Cardiac fibroblast (primary cell): ENCODE results near the gene SPAG16.
"Not testable (repeated sequence)": the region's sequence is repeated elsewhere in the genome, so short reads cannot be mapped to it uniquely, and the experiment has no call there.

Experiments used
- DNase-seq, 2 donors: peaks; one replicate each; pipeline versions ENCODE4 v3.0.0 to v3.0.0-alpha.2; 2010; ENCODE audit warnings: low read depth in 2 of 2
- H3K4me3 ChIP-seq, 2 donors: replicated peaks in 1 of 2; 1 replicate in 1 of 2; 2 replicates in 1 of 2; pipeline ENCODE4 v1.5.1; 2011; ENCODE audit warnings: low read depth in 2 of 2, low read length in 2 of 2, mild to moderate bottlenecking in 2 of 2, moderate library complexity in 1 of 2
- CTCF ChIP-seq: IDR thresholded peaks from one replicate; pipeline ENCODE4 v1.5.1; 2011; ENCODE audit warnings: low read depth, mild to moderate bottlenecking, low read length, inconsistent platforms

SPAG16 gene

GRCh38 chr2:213265679-213266078 lies 18.6 kb upstream of the SPAG16 start:
- TF ChIP-seq CTCF, result no peak
- no peak for DNase-seq
- H3K4me3 ChIP-seq, result no peak overlapping the region

- no peak for TF ChIP-seq CTCF
- no peak overlapping the region for H3K4me3 ChIP-seq
- DNase-seq, result no peak
These were observed 17.8 kb upstream of the SPAG16 start for GRCh38 chr2:213266421-213266820.

GRCh38 chr2:213271947-213272346 lies 12.3 kb upstream of the SPAG16 start:
- DNase-seq, result no peak
- no peak for TF ChIP-seq CTCF
- H3K4me3 ChIP-seq, result no peak overlapping the region

DNA sequence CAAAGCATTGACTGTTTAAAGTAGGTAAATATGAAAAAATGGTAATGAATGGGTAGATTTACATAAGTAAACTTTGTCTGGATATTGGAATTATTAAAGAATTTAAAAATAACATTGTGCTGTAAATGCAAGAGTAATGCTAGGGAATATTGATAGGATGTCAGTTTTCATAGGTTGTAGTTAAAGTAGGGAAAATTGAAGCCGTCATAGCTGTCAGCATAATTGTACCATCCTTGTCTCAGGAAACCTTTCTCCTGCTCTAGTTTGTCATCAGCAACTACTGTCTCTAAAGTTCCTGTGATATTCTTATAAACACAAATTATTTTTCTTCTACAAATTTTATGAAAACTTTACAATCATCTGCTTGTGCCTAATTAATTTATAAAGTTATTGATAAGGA lies 10.1 kb upstream of the SPAG16 start:
- DNase-seq, result no peak
- no peak overlapping the region for H3K4me3 ChIP-seq
- no peak for TF ChIP-seq CTCF

- H3K4me3 ChIP-seq, result no peak overlapping the region
- no peak for TF ChIP-seq CTCF
- no peak for DNase-seq
These were observed 9.0 kb upstream of the SPAG16 start for GRCh38 chr2:213275265-213275664.

DNA sequence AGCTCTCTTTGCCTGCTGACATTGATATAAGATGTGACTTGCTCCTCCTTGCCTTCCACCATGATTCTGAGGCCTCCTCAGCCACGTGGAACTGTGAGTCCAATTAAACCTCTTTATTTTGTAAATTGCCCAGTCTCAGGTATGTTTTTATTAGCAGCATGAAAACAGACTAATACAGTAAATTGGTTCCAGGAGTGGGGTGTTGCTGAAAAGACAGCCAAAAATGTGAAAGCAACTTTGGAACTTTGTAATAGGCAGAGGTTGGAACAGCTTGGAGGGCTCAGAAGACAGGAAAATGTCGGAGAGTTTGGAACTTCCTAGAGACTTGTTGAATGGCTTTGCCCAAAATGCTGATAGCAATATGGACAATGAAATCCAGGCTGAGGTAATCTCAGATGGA lies 7.1 kb upstream of the SPAG16 start:
- H3K4me3 ChIP-seq, DNase-seq: not testable (repeated sequence)

DNA sequence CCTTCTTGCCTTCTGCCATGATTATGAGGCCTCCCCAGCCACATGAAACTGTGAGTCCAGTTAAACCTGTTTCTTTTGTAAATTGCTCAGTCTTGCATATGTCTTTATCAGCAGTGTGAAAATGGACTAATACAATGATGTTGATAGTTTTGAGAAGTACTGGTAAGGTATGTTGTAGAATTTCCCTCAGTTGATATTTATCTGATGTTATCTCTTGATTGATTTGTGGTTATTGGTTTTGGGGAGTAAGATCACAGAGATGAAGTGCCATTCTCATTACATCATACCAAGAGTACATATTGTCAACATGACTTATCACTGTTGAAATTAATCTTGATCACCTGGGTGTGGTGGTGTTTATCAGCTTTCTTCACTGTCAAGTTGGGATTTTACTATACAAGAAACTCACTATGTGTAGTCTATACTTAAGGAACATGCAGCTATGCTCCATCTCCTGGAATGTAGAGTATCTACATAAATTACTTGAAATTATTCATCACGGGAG lies 5.1 kb upstream of the SPAG16 start:
- no peak for TF ChIP-seq CTCF
- no peak for DNase-seq
- no peak overlapping the region for H3K4me3 ChIP-seq

GRCh38 chr2:213279971-213280370 lies 4.3 kb upstream of the SPAG16 start:
- no peak for TF ChIP-seq CTCF
- no peak overlapping the region for H3K4me3 ChIP-seq
- DNase-seq, result peak; percentile 76 to 77
